GM12864 (cell line): Measurements from ENCODE around the gene ZP2.

Source experiments
- DNase-seq: peaks from one replicate; pipeline ENCODE4 v3.0.0-alpha.2; 2011; ENCODE audit warnings: low read depth
- H3K4me3 ChIP-seq: 2 replicates; pipeline ENCODE4 v1.5.1; 2011; ENCODE audit warnings: mild to moderate bottlenecking, low read depth, low read length, control low read depth
- TF ChIP-seq, protein P1 (sequence below): IDR thresholded peaks from 2 replicates; pipeline ENCODE4 v1.5.1; 2011; ENCODE audit warnings: low read depth, mild to moderate bottlenecking, moderate library complexity, low read length, control low read depth, inconsistent platforms; ENCODE audit errors: missing control alignments

ZP2 gene

DNA sequence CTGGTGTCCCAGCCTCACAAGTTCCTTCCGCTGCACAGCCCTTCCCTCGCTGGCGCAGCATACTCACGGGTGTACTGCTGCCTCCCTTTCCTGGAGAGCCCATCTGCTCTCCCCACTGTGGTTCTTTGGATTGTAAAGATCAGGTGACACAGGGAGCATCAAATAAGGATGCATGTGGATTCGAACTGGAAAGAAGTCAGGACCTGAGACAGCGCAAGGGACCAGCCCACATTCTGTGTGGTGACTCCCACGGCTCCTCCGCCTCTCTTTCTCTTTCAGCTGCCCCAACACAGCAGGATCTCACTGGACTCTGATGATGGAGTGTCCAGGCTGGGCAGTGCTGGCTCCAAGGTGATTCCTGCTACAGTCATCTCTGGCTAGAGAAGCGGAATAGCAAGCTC lies 44.8 kb downstream of the ZP2 start:
- DNase-seq: no peak
- TF ChIP-seq, protein P1, sequence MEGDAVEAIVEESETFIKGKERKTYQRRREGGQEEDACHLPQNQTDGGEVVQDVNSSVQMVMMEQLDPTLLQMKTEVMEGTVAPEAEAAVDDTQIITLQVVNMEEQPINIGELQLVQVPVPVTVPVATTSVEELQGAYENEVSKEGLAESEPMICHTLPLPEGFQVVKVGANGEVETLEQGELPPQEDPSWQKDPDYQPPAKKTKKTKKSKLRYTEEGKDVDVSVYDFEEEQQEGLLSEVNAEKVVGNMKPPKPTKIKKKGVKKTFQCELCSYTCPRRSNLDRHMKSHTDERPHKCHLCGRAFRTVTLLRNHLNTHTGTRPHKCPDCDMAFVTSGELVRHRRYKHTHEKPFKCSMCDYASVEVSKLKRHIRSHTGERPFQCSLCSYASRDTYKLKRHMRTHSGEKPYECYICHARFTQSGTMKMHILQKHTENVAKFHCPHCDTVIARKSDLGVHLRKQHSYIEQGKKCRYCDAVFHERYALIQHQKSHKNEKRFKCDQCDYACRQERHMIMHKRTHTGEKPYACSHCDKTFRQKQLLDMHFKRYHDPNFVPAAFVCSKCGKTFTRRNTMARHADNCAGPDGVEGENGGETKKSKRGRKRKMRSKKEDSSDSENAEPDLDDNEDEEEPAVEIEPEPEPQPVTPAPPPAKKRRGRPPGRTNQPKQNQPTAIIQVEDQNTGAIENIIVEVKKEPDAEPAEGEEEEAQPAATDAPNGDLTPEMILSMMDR: no peak
- no peak overlapping the region for H3K4me3 ChIP-seq

DNA sequence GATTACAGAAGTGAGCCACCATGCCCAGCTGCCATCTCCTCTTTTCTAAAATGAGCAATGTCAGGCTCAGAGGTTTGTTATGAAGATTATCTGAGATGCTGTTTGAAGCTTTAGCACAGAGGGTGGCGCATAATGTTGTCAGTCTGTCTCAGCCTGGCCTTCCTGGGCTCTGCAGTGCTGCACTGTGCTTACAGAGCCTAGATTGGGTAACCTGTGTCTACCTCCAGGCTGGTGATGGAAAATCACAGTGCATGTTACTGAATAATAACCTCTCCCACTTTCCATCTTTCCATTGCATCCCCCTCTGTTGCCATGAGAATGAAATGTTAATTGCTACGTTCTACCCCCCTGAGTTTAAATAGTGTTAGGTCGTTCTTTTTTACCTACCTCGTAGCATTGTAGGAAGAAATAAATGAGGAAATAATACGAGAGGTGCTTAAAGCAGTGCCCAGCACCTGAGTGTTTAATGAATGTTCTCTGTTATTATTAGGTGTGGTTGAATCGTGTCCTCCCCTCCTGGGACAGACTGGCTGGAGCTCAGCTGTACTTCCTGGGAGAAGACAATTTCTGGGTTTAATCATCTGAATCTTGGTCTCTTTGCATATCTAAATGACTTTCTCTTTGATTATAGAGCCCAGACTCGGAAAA lies 46.7 kb downstream of the ZP2 start:
- H3K4me3 ChIP-seq: no peak overlapping the region
- no peak for DNase-seq
- TF ChIP-seq, protein P1: no peak

DNA sequence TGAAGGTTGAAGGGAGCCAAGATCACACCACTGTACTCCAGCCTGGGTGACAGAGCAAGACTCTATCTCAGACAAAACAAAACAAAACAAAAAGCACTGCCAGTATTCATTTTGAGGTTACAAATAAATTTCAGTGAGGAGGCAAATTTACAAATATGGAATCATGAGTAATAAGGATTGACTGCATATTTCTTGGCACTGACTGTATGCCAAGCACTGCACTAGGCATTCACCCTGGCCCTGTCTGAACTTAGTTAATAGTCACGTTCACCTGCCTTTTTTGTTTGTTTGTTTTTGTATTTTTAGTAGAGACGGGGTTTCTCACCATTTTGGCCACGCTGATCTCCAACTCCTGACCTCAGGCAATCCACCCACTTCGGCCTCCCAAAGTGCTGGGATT lies 47.8 kb downstream of the ZP2 start:
- TF ChIP-seq, protein P1: no peak
- no peak overlapping the region for H3K4me3 ChIP-seq
- no peak for DNase-seq

GRCh38 chr16:21162661-21163151 lies 48.7 kb downstream of the ZP2 start:
- H3K4me3 ChIP-seq: no peak overlapping the region
- TF ChIP-seq, protein P1: no peak
- no peak for DNase-seq

DNA sequence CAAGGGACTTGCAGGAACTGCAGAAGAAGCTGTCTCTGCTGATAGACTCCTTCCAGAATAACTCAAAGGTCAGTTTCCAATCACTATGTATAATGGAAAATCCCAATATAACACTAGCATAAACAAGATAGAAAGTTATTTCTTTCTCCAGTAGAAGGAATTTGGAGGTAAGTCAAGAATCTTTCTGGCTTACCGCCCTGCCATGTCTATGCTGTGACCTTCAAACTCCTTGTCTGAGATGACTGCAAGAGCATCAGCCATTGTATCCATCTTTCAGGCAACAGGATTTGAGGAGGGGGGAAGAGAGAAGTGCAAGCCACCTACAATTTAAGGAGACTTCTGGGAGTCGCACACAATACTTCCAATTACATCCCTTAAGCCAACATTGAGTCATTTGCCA lies 50.2 kb downstream of the ZP2 start:
- H3K4me3 ChIP-seq: no peak overlapping the region
- TF ChIP-seq, protein P1: no peak
- no peak for DNase-seq

GRCh38 chr16:21160276-21160675 lies 51.1 kb downstream of the ZP2 start:
- no peak overlapping the region for H3K4me3 ChIP-seq
- TF ChIP-seq, protein P1: no peak

More at GRCh38 chr16:21160276-21160675, 51.1 kb downstream of the ZP2 start:
- no peak for DNase-seq
